Left hindlimb (tissue), 1 donor: Measurements from ENCODE around the gene AGRN.
A peak's percentile ranks its signal among the peaks of the same experiment; 100 is the strongest.
"Not testable (repeated sequence)": the region's sequence is repeated elsewhere in the genome, so short reads cannot be mapped to it uniquely, and the experiment has no call there.

ENCODE experiments used
- DNase-seq: peaks from one replicate; pipeline ENCODE4 v3.0.0-alpha.2; 2018

Gene AGRN

DNA sequence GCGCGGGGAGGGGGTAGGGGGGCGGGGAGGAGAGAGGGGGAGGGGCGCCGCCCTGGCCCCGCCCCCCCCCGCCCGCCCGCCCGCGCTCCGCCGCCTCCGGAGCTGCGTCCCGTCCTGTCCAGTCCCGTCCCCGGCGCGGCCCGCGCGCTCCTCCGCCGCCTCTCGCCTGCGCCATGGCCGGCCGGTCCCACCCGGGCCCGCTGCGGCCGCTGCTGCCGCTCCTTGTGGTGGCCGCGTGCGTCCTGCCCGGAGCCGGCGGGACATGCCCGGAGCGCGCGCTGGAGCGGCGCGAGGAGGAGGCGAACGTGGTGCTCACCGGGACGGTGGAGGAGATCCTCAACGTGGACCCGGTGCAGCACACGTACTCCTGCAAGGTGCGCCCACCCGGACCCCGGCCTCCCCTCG is at the start of gene AGRN:
AGRN (plus strand) TSS at position 121 of the 405 bp plus-strand sequence; CDS start at position 174, 53 bp downstream.
- DNase-seq, result no peak

GRCh38 chr1:970242-970972 is 49.5 kb upstream of the AGRN start:
- DNase-seq, result no peak

DNA sequence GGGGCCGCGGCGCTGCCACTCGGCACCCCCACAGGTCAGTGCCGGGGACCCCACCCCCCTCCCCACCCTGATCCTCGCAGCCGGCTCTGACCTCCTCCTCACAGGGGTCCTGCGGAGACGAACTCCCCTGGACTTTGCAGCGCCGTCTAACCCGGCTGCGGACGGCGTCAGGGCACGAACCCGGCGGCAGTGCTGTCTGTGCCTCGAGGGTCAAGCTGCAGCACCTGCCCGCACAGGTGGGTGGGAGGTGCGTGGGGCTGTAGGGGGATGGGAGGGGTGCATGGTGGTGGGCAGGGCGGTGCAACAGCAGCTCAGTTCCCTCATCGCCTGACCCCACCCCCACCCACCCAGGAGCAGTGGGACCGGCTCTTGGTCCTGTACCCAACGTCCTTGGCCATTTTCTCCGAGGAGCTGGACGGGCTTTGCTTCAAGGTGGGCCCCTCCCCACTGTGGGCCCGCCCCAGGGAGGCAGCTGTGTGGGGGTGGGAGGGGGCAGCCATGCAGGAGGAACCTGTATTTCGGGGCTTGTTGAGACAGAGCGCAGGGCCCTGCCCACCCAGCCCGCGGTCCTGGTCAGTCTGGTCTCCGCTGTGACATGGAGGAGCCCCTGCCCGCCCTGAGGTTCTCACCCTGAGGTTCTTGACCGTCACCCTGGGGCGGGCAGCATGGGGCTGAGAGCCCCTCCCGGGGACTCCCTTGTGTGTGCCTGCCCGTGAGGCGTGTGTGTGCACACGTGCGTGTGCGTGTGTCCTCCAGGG is 48.8 kb upstream of the AGRN start:
- no peak for DNase-seq

GRCh38 chr1:971751-972506 is 48.0 kb upstream of the AGRN start:
- DNase-seq, result no peak

DNA sequence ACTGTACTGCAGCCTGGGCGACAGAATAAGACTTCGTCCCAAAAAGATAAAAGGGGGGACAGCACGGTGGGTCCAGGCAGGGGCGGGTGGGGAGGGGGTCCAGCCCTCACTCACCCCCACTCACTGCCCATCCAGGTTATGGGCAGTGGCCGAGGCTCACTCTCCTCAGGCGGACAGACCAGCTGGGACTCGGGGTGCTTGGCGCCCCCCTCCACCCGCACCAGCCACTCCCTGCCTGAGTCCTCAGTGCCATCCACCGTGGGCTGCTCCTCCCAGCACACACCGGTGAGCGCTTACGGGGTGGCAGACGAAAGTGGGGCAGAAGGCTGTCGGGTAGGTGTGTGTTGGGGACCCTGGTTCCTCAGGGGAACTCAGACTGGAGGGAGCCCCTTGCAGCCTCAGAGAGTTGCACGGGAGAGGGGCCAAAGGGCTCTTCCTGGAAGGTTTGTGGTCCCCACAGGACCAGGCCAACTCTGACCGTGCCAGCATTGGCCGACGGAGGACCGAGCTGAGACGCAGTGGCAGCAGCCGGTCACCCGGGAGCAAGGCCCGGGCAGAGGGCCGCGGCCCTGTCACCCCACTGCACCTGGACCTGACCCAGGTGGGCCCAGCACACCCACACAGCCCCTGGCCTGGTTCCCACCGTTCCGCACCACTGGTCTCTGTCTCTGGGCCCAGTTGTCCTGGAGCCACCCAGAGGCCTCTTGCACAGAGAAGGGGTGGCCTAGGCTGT is 47.0 kb upstream of the AGRN start:
- no peak for DNase-seq

GRCh38 chr1:973459-974292 is 46.2 kb upstream of the AGRN start:
- no peak for DNase-seq

GRCh38 chr1:974293-974640 is 45.7 kb upstream of the AGRN start:
- DNase-seq, result no peak

- no peak for DNase-seq
Observed at GRCh38 chr1:974687-975328, 45.1 kb upstream of the AGRN start.

GRCh38 chr1:975365-975764 is 44.6 kb upstream of the AGRN start:
- no peak for DNase-seq

DNA sequence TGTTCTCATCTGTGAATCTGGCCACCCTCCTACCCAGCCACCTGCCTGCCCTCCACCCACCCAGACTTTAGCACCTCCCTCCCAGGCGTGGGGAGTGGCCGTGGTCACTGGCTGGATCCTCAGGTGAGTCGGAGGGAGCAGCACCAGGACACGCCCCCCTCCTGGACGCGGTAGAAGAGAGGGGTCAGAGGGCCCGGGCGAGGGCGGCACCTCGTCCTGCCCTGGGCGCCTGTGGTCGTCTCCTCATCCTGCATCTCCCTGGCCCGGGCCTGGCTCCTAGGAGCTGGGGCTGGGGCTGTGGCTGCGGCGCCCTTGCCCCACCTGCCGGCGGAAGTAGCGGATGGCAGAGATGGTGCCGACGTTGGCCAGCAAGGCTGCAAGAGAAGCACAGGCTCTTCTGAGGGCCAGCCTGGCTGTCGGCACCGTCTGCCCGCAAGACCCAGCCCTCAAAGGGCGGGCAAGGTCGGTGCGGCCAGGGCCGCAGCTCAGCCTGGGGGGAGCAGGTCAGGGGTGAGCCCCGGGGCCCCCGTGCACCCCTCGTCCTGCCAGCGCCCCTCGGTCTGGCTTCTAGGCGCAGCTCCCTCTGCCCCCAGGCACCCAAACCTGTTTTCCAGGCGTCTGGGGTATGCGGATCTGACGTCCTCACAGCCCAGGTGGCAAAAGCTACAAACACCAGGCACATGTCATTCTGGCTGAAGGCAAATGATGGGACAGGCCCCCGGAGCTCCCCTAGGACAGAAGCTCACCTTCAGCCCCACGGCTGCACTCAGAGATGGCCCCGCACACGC is 43.8 kb upstream of the AGRN start:
- DNase-seq, result no peak

- DNase-seq, result not testable (repeated sequence)
Observed at GRCh38 chr1:976791-977190, 43.1 kb upstream of the AGRN start.

- DNase-seq, result no peak
Observed at GRCh38 chr1:978069-978834, 41.7 kb upstream of the AGRN start.

GRCh38 chr1:978835-979743 is 40.8 kb upstream of the AGRN start:
- no peak for DNase-seq

DNA sequence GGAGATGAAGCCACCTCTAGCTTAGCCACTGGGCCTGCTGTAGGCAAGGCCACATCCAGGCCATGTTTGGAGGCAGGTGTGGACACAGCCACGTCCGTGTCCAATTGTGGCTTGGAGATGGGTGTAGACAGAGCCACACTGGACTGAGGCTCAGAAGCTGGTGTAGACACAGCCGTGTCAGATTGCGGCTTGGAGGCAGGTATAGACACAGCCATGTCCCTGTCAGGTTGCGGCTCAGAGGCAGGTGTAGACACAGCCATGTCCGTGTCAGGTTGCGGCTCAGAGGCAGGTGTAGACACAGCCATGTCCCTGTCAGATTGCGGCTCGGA is 40.2 kb upstream of the AGRN start:
- DNase-seq, result no peak

DNA sequence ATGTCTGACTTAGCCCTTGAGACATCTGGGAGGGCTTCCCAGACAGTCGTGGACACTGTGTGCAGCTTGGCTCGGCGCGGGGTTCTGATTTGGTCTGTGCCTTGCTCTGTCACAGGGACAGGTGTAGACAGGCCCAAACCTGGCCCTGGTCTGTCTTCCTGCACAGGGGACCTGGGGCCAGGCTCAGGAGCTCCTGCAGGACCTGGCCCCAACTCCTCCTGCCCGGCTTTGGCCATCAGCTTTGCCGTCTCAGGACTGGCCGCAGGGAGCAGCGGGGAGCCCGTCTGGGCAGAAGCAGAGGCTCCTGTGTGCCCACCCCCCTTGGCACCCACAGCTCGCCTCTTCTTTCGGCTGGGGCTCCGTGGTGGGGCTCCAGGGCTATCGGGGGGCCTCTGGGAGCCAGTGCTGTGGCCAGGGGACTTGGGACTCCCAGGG is 39.8 kb upstream of the AGRN start:
- DNase-seq, result peak; percentile 31

DNA sequence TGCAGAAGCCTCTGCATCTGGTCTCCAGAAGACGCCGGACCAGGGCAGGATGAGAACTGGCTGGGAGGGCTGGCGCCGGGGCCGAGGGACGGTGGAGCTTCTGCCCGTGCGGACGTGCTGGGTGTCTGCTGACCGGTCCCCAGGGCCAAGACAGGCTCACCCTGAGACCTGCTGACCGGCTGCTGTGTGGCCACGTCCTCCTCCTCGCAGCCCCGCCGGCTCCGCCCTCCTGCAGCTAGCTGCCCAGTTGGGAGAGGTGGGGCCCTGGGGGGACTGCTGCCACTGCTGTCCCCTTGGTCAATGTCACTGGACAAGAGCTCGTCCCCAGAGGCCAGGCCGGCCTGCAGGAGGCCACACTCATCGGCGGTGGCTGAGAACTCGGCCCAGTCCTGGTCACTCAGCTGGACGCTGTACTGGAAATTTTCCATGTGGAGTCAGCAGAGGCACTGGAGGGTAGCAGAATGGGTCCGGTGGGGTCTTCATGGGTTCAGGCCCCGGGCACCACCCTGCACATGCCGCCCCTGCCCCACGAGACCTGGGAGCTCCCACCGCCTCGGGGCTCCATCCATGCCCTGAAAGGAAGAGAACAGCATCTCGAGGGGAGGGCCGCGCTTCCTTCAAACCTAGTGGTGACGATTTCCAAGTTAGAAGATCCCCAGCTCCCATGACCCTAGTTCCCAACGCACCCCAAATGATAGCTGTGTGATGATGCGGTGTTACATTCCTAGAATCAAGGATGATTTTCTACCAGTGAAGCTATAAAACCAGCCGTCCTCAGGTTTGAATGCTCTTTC is 39.1 kb upstream of the AGRN start:
- DNase-seq, result peak; percentile 27

DNA sequence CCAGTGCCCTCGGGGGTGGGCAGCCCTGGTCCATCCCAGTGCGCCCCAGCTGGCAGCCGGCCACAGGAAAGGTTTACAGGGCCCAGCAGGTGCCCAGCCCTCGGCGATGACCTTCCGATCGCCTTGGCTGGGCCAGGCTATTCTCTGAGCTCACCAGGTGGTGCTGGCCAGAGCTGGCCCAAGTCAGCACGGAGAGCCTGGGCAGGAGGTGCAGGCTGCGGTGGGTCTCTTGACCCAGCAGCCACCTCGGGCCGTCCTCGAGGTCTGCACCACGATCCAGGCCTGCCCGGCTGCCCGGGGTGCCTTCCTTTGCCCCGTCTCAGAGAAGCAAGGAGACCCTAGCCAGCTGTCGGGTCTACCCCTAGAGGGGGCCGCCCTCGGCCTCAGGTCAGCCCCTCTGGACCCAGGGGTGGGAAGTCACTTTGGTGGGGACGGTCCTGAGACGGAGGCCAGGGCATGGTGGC is 38.4 kb upstream of the AGRN start:
- DNase-seq, result no peak
